SK-N-SH (cell line): ENCODE data around the gene APBA3. TPM values are rescaled to one million over a fixed set of nuclear protein-coding genes. Genes with fewer than 3 reads are reported as not detected.

ENCODE experiments used
- CTCF ChIA-PET: fragments of 300-600, 350-600 bp; formaldehyde crosslinking; extraction: SDS; loops from one replicate; lab custom pipeline; 2021; lab: Yijun Ruan, JAX
- POLR2A ChIA-PET: fragments of 350-600 bp; sonication (Branson Sonifier 250); formaldehyde crosslinking; extraction: SDS; loops from one replicate; lab custom pipeline; 2020; ENCODE audit warnings: antibody characterized with exemption, inconsistent platforms; lab: Yijun Ruan, JAX
- DNase-seq: peaks from one replicate; pipeline ENCODE4 v3.0.0; 2012
- H2AFZ ChIP-seq: fragments of 200-600 bp; sonication (generic); 2 replicates; pipeline ENCODE4 v1.8.1; 2016; ENCODE audit warnings: antibody characterized with exemption, mild to moderate bottlenecking, low read depth
- H3F3A ChIP-seq: fragments of 200-600 bp; sonication (generic); replicated peaks from 2 replicates; pipeline ENCODE3; 2016; ENCODE audit warnings: antibody characterized with exemption, mild to moderate bottlenecking; ENCODE audit not compliant: insufficient read depth
- H3K27ac ChIP-seq, 2 experiments: fragments of 200-500 bp in 1 of 2; fragments of 200-600 bp in 1 of 2; sonication (Bioruptor generic) in 1 of 2; sonication (generic), shearing (Covaris generic) in 1 of 2; 2 replicates each; pipeline versions ENCODE4 v1.5.1 to v1.6.1; 2014 to 2016; ENCODE audit warnings: low read depth in 2 of 2, inconsistent platforms in 1 of 2, low read length in 1 of 2, mild to moderate bottlenecking in 1 of 2, mixed read lengths in 1 of 2
- H3K27me3 ChIP-seq: fragments of 200-600 bp; sonication (generic), shearing (Covaris generic); 2 replicates; pipeline ENCODE4 v1.6.1; 2016; ENCODE audit warnings: mixed run types; ENCODE audit not compliant: insufficient read depth
- H3K36me3 ChIP-seq, 2 experiments: fragments of 200-500 bp in 1 of 2; fragments of 200-600 bp in 1 of 2; sonication (Bioruptor generic) in 1 of 2; sonication (generic) in 1 of 2; replicated peaks in 1 of 2; 2 replicates each; pipeline versions ENCODE3 to v1.5.1; 2014 to 2016; ENCODE audit warnings: low read length in 1 of 2, mild to moderate bottlenecking in 1 of 2; ENCODE audit not compliant: insufficient read depth in 2 of 2, control insufficient read depth in 1 of 2
- H3K4me1 ChIP-seq, 2 experiments: fragments of 200-500 bp in 1 of 2; fragments of 200-600 bp in 1 of 2; sonication (Bioruptor generic) in 1 of 2; sonication (generic), shearing (Covaris generic) in 1 of 2; 2 replicates each; pipeline versions ENCODE4 v1.5.1 to v1.6.1; 2014 to 2016; ENCODE audit warnings: low read depth in 1 of 2, low read length in 1 of 2, mixed run types in 1 of 2; ENCODE audit not compliant: insufficient read depth in 2 of 2, control insufficient read depth in 1 of 2
- H3K4me2 ChIP-seq: fragments of 200-600 bp; sonication (generic), shearing (Covaris generic); 2 replicates; pipeline ENCODE4 v1.6.1; 2017; ENCODE audit warnings: mixed run types
- H3K4me3 ChIP-seq, 2 experiments: fragments of 200-500 bp in 1 of 2; fragments of 200-600 bp in 1 of 2; sonication (Bioruptor generic) in 1 of 2; sonication (generic), shearing (Covaris generic) in 1 of 2; 2 replicates each; pipeline versions ENCODE4 v1.5.1 to v1.8.1; 2014 to 2016; ENCODE audit warnings: low read depth in 2 of 2, inconsistent platforms in 1 of 2, low read length in 1 of 2, mild to moderate bottlenecking in 1 of 2, mixed read lengths in 1 of 2, moderate library complexity in 1 of 2
- H3K79me2 ChIP-seq: fragments of 200-600 bp; sonication (generic); 2 replicates; pipeline ENCODE4 v1.8.1; 2017; ENCODE audit warnings: mild to moderate bottlenecking; ENCODE audit not compliant: insufficient read depth
- H3K9ac ChIP-seq: fragments of 200-600 bp; sonication (generic); 2 replicates; pipeline ENCODE4 v1.6.1; 2017; ENCODE audit warnings: mixed run types
- H3K9me2 ChIP-seq: fragments of 200-600 bp; sonication (generic); 2 replicates; pipeline ENCODE4 v1.6.1; 2017; ENCODE audit warnings: mixed run types
- H3K9me3 ChIP-seq: fragments of 200-600 bp; sonication (generic); 2 replicates; pipeline ENCODE4 v1.6.1; 2017; ENCODE audit warnings: mixed run types, mild to moderate bottlenecking, moderate library complexity
- H4K20me1 ChIP-seq: fragments of 200-600 bp; sonication (generic); 2 replicates; pipeline ENCODE4 v1.6.1; 2017; ENCODE audit warnings: mild to moderate bottlenecking, mixed run types; ENCODE audit not compliant: insufficient read depth
- CHD2 ChIP-seq: fragments of 150-350 bp; IDR thresholded peaks from 2 replicates; pipeline ENCODE4 v1.6.1; 2018; ENCODE audit warnings: low read length; ENCODE audit not compliant: partially characterized antibody
- EP300 ChIP-seq, 2 experiments: IDR thresholded peaks; 2 replicates each; pipeline versions ENCODE4 v1.4.0 to v1.6.1; 2012; ENCODE audit warnings: borderline replicate concordance in 1 of 2, low read depth in 1 of 2, low read length in 1 of 2
- EZH2phosphoT487 ChIP-seq: fragments of 200-600 bp; sonication (generic); IDR thresholded peaks from 2 replicates; pipeline ENCODE4 v1.6.1; 2017; ENCODE audit warnings: low read depth, mixed run types, mild to moderate bottlenecking, antibody characterized with exemption, moderate library complexity, borderline replicate concordance
- FOSL2 ChIP-seq: IDR thresholded peaks from 2 replicates; pipeline ENCODE4 v1.4.0; 2012; ENCODE audit warnings: low read depth, mild to moderate bottlenecking, moderate library complexity, borderline replicate concordance
- FOXJ3 ChIP-seq: sonication (generic); formaldehyde crosslinking; IDR thresholded peaks from 2 replicates; pipeline ENCODE4 v1.5.1; 2020; ENCODE audit warnings: mild to moderate bottlenecking, missing genetic modification reagents
- GATA2 ChIP-seq: sonication (generic); formaldehyde crosslinking; IDR thresholded peaks from 2 replicates; pipeline ENCODE4 v1.5.0; 2020; ENCODE audit warnings: mild to moderate bottlenecking, missing genetic modification reagents
- IRF3 ChIP-seq: fragments of 150-350 bp; IDR thresholded peaks from 2 replicates; pipeline ENCODE4 v1.6.1; 2016; ENCODE audit warnings: mild to moderate bottlenecking, low read depth, low read length
- JUND ChIP-seq: IDR thresholded peaks from 2 replicates; pipeline ENCODE4 v1.4.0; 2012
- MAX ChIP-seq: IDR thresholded peaks from 2 replicates; pipeline ENCODE4 v1.4.0; 2012; ENCODE audit warnings: low read depth
- MXI1 ChIP-seq: IDR thresholded peaks from 2 replicates; pipeline ENCODE4 v1.6.1; 2012; ENCODE audit warnings: mild to moderate bottlenecking, low read depth, low read length, improper control_type of control experiment
- NFIC ChIP-seq: IDR thresholded peaks from 2 replicates; pipeline ENCODE4 v1.4.0; 2012; ENCODE audit warnings: borderline replicate concordance
- PBX3 ChIP-seq: IDR thresholded peaks from 2 replicates; pipeline ENCODE4; 2012
- POLR2AphosphoS5 ChIP-seq: IDR thresholded peaks from 2 replicates; pipeline ENCODE4 v1.6.1; 2012; ENCODE audit warnings: low read depth, low read length
- RFX5 ChIP-seq: IDR thresholded peaks from 2 replicates; pipeline ENCODE4 v1.6.1; 2012; ENCODE audit warnings: mild to moderate bottlenecking, improper control_type of control experiment, low read length
- TCF12 ChIP-seq: IDR thresholded peaks from 2 replicates; pipeline ENCODE4 v1.4.0; 2012
- USF1 ChIP-seq: IDR thresholded peaks from 2 replicates; pipeline ENCODE4 v1.4.0; 2012; ENCODE audit warnings: low read depth, borderline replicate concordance
- ZBTB33 ChIP-seq: IDR thresholded peaks from 2 replicates; pipeline ENCODE4 v1.4.0; 2012; ENCODE audit warnings: low read depth, borderline replicate concordance
- WGBS: methylation state at CpG from one replicate; pipeline ENCODE4 v1.1.6; 2017; ENCODE audit warnings: low lambda C conversion rate; 5-methylcytosine and 5-hydroxymethylcytosine counted together
- polyA plus RNA-seq, 3 experiments: library from polyadenylated mRNA; depleted of rRNA; stranded (reverse); fragments of >200 nt; gene quantifications; 2 replicates each; pipeline ENCODE4 v1.2.3, GENCODE V29; 2012

Gene APBA3
- polyA plus RNA-seq, 1 of the 3 experiments (the other 2 are of a cell fraction) = 10.6 TPM

DNA sequence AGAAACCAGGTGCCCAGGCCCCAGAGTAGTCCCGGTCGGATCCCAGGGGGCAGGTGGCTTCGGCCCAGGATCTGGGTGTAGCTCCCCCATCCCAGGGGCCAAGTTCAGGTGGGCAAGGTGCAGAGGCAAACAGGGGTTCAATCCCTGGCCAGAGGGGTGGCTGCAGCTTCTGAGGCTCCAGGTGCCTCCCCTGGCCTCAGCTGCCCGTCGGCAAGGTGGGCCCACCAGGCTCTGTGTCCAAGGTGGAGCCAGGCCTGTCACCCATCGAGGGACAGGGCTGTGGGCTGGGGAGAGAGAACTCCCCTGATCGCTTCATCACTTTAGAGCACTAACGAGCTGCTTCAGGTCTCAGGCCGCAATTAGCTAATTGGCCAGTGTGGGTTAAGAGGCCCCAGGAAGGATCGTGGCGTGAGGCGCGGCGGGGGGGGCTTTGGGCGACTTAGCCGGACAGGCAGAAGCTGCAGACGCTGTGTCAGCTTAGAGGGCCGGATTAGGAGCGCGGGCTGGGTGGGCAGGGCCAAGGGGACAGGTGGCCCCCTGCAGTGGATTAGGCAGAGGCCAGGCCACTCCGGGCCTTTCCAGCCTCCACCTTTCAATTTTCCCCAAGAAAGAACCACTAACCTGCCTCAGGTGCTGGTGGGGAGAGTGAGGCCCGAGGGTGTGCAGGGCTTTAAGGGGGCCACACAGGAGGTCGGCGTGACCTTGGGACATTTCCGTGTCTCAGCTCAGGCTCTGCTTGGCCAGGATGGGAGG lies 13.3 kb upstream of the APBA3 start:
- 76% methylated on average over 14 of the region's 25 CpGs for WGBS
- Histone ChIP-seq H3K9ac (no peak overlapping the region), H2AFZ (no peak overlapping the region), H4K20me1 (no peaks in the 10 kb centered on the region), H3K4me3 (no peak overlapping the region), H3K4me1 (no peaks in the 10 kb centered on the region), H3K4me2 (no peak overlapping the region), H3K27me3 (peaks cover 22% of the 10 kb centered on the region), H3K9me2 (no peaks in the 10 kb centered on the region), H3K27ac (no peak overlapping the region), H3F3A (no peaks in the 10 kb centered on the region), H3K9me3 (no peaks in the 10 kb centered on the region), H3K36me3 (no peaks in the 10 kb centered on the region), H3K79me2 (no peaks in the 10 kb centered on the region)
- TF ChIP-seq JUND (no peak), EP300 (IDR thresholded peaks at IDR 0.05; ENCODE audit: borderline replicate concordance in 1 of 2, low read depth in 1 of 2, low read length in 1 of 2) (no peak), PBX3 (no peak), USF1 (no peak), TCF12 (no peak), GATA2 (CRISPR knock-in tag) (no peak), IRF3 (no peak), RFX5 (no peak), FOSL2 (no peak), MXI1 (no peak)
- ChIA-PET POLR2A (no interaction called here), CTCF (interaction anchor here (0.8 kb wide), 1 partner anchor 53 kb away, joined by 3 read pairs; no protein-coding TSS in a partner anchor)
- no peak for DNase-seq

DNA sequence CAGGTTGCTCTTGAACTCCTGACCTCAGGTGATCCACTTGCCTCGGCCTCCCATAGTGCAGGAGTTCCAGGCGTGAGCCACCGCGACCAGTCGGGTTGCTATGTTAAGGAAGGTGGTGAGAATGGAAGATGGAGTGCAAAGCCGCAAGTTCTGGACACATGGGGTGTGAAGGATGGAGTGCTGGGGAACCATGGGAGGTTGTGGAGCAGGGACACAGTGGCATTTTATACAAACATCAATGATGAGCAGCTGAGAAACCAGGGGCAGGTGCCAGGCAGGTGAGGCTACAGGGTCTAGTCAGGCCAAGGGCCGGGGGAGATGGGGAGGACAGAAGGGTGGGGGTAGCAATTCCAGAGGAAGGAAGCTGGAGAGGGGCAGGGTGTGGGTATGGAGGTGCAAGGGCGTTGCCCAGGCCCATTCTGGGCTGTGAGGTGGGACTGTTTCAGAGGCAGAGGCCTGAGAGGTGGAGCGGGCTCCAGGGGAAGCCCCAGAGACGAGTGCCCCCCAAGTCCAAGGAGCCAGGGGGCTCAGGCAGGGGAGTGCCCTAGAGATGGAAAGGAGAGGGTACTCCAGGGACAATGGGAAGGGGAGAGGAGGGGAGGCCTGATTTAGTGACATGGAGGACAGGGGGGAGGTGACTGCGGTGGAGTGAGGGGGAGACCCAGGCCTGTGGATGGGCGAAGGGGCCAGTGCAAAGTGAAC lies 12.5 kb upstream of the APBA3 start:
- no peak overlapping the region for H3K4me2 ChIP-seq
- no peaks in the 10 kb centered on the region for H4K20me1 ChIP-seq
- CTCF ChIA-PET = no interaction called here
- H2AFZ ChIP-seq = no peak overlapping the region
- H3F3A ChIP-seq = no peaks in the 10 kb centered on the region
- no peak overlapping the region for H3K27ac ChIP-seq
- TF ChIP-seq MAX = no peak
- no peak for TF ChIP-seq CHD2
- TF ChIP-seq EP300 (IDR thresholded peaks at IDR 0.05; ENCODE audit: borderline replicate concordance in 1 of 2, low read depth in 1 of 2, low read length in 1 of 2) = no peak
- TF ChIP-seq MXI1 = no peak
- no peak for TF ChIP-seq POLR2AphosphoS5
- TF ChIP-seq TCF12 = no peak
- no peak for TF ChIP-seq USF1
- no peak for TF ChIP-seq NFIC
- no peak for TF ChIP-seq EZH2phosphoT487
- TF ChIP-seq PBX3 = no peak
- TF ChIP-seq ZBTB33 = no peak
- no peak for TF ChIP-seq FOXJ3
- H3K4me1 ChIP-seq = no peaks in the 10 kb centered on the region
- H3K9me3 ChIP-seq = no peaks in the 10 kb centered on the region
- H3K9ac ChIP-seq = no peak overlapping the region
- no peaks in the 10 kb centered on the region for H3K79me2 ChIP-seq
- no peaks in the 10 kb centered on the region for H3K9me2 ChIP-seq
- no peak overlapping the region for H3K4me3 ChIP-seq
- POLR2A ChIA-PET = no interaction called here
- WGBS = 71% methylated on average over 11 of the region's 12 CpGs
- no peak for DNase-seq
- peaks cover 18% of the 10 kb centered on the region for H3K27me3 ChIP-seq
- no peaks in the 10 kb centered on the region for H3K36me3 ChIP-seq
